ENCODE measurements around the gene CTSW.
A peak's percentile ranks its signal among the peaks of the same experiment; 100 is the strongest.
"Not testable (repeated sequence)": the region's sequence is repeated elsewhere in the genome, so short reads cannot be mapped to it uniquely, and the experiment has no call there.

Gene CTSW

DNA sequence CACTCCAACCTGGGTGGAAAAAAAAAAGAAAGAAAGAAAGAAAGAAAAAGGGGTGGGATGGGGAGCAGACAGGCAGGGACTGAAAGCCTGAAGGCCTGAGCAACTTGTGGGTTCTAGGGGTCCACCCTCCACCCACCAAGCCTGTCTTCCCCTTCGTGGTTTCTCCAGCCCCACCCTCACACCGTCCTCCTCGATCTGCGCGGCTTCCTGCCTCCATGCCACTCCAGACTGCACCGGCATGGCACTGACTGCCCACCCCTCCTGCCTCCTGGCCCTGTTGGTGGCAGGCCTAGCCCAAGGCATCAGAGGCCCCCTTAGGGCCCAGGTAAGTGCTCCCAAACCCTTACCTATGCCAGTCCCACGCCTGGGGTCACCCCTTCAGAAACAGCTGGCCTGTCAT is at the start of gene CTSW:
CTSW (plus strand) TSS at position 221 of the 400 bp plus-strand sequence; CDS start at position 239, 18 bp downstream.
- DNase-seq (ENCODE audit: low spot score): no peak

- not testable (repeated sequence) for DNase-seq (ENCODE audit: low spot score)
These were observed 47.4 kb upstream of the CTSW start for GRCh38 chr11:65832231-65832630.

DNA sequence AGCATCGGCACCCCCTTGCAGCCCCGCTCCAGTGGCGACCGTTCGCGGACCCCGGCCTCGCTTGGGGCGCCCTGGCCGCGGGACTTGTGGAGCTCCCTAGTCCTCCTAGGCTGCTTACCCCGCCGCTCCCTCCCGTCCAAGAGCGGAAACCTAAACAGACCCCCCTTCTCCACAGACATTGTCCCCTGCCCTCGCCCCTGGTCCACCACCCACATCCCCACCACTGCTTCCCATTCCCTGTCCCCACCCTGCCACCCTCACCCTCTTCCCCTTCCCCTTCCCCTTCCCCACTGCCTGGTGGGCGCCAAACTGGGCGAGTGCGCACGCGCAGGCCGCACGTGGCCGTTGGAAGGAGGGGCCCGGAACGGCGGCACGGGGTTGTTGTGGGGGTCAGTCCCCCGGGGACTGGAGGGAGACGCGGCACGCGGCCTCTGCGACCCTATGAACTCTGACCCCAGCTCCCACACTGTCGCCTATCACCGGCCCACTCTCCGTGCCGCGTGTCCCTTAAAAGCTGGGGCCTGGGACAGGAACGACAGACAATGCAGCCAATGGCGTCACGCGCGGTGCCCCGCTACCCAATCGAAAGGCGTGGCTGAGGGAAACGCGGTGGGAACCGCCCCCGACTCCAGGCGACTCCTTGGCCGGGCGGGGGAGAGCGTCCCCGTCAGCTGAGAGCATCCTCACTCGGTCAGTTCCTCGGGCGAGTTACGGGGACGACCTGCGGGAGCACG is 46.2 kb upstream of the CTSW start, which contains the start of gene SNX32:
SNX32 (plus strand) TSS at position 667 of the 734 bp plus-strand sequence. CDS start 103 bp downstream, outside the sequence.
- peak; percentile 93 for DNase-seq (ENCODE audit: low spot score)

DNA sequence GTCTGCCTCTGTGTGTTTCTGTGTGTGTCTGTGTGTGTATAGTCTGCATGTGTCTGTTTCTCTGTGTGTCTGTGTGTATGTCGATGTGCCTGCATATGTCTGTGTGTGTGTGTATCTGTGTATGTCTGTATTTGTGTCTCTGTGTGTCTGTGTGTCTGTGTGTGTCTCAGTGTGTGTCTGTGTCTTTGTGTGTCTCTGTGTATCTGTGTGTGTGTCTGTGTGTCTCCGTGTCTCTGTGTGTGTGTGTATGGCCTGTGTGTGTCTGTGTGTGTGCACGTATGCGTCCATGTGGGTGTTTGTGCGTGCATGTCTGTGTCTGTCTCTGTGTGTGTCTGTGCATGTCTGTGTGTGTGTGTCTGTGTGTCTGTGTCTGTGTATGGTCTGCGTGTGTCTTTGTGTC is 45.4 kb upstream of the CTSW start:
- no peak for DNase-seq (ENCODE audit: low spot score)

DNA sequence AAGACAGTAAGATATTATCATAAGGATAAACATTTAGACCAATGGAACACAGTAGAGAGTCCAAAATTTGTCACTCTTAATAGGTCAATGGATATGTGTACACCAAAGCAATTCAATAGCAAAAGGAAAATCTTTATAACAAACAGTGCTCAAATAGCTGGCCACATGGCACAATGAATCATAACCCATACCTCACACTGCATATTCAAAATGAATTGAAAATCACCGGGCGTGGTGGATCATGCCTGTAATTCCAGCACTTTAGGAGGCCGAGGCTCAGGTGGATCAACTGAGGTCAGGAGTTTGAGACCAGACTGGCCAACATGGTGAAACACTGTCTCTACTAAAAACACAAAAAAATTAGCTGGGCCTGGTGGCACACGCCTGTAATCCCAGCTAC is 37.5 kb upstream of the CTSW start:
- DNase-seq (ENCODE audit: low spot score): no peak

- DNase-seq (ENCODE audit: low spot score): no peak
These were observed 35.8 kb upstream of the CTSW start for GRCh38 chr11:65843811-65844210.

DNA sequence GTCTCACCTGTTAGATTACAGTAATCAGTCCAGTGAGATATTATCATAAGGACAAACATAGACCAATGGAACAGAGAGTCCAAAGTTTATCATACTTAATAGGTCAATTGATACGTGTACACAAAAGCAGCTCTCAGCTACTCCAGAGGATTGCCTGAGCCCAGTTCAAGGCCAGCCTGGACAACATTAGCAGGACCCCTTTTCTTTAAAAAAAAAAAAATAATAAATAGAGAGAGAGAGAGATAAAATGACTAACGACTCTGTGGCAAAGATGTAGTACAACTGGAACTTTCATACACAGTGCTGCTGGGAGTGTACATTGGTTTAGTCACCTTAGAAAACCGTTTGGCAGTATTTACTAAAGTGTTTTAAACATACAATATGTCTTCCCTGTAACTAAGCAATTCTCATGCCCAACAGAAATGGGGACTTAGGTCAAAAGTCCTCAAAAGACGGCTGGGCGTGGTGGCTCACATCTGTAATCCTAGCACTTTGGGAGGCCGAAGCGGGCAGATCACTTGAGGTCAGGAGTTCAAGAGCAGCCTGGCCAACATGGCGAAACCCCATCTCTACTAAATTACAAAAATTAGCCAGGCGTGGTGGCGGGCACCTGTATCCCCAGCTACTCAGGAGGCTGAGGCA is 35.3 kb upstream of the CTSW start:
- no peak for DNase-seq (ENCODE audit: low spot score)

- DNase-seq (ENCODE audit: low spot score): no peak
These were observed 31.9 kb upstream of the CTSW start for GRCh38 chr11:65847746-65848145.

DNA sequence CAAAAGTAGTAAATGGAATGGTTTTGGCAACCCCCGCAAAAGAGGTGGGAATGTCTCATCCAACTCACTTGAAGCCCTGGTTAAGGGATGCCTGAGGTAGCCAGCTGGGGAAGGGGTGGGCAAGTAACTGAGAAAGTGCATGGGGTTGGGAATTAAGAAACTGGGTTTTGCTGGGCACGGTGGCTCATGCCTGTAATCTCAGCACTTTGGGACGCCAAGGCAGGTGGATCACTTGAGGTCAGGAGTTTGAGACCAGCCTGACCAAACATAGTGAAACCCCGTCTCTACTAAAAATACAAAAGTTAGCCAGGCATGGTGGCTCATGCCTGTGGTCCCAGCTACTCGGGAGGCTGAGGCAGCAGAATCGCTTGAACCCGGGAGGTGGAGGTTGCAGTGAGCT is 30.9 kb upstream of the CTSW start:
- DNase-seq (ENCODE audit: low spot score): not testable (repeated sequence)

- DNase-seq (ENCODE audit: low spot score): no peak
These were observed 30.3 kb upstream of the CTSW start for GRCh38 chr11:65849366-65849765.

GRCh38 chr11:65849771-65850216 is 29.8 kb upstream of the CTSW start:
- DNase-seq (ENCODE audit: low spot score): no peak

DNA sequence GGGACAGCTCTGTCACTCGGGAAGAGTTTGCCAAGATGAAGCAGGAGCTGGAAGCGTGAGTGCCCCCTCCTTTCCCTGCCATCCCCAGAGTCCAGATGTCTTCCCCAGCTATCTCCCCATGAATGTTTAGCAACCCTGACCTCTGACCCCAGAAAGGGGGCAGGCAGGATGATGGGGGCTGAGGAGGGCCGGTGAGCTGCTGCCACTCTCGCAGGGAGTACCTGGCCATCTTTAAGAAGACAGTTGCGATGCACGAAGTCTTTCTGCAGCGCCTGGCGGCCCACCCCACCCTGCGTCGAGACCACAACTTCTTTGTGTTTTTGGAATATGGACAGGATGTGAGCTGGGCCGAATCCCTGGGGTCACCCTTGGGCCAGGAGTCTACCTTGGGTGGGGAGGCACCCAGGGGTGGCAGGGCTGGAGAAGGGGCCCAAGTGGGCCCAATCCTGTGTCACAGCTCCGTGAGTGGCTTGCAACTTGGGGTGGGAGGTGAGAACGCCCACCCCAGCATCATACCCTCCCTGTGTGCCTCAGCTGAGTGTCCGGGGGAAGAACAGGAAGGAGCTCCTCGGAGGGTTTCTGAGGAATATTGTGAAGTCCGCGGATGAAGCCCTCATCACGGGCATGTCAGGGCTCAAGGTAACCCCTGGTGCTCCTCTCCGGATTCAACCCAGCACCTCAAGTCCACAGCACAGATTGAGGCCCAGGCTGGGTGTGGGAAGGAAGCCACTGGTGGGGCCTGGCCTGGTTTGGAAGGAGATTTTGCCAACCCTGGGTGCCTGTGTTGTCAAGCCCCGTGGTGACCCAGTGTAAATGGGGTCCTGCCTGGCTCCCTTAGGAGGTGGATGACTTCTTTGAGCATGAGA is 29.2 kb upstream of the CTSW start:
- no peak for DNase-seq (ENCODE audit: low spot score)

- DNase-seq (ENCODE audit: low spot score): no peak
These were observed 28.5 kb upstream of the CTSW start for GRCh38 chr11:65851083-65851579.

- no peak for DNase-seq (ENCODE audit: low spot score)
These were observed 27.7 kb upstream of the CTSW start for GRCh38 chr11:65851811-65852507.

- DNase-seq (ENCODE audit: low spot score): no peak
These were observed 27.0 kb upstream of the CTSW start for GRCh38 chr11:65852508-65853245.

DNA sequence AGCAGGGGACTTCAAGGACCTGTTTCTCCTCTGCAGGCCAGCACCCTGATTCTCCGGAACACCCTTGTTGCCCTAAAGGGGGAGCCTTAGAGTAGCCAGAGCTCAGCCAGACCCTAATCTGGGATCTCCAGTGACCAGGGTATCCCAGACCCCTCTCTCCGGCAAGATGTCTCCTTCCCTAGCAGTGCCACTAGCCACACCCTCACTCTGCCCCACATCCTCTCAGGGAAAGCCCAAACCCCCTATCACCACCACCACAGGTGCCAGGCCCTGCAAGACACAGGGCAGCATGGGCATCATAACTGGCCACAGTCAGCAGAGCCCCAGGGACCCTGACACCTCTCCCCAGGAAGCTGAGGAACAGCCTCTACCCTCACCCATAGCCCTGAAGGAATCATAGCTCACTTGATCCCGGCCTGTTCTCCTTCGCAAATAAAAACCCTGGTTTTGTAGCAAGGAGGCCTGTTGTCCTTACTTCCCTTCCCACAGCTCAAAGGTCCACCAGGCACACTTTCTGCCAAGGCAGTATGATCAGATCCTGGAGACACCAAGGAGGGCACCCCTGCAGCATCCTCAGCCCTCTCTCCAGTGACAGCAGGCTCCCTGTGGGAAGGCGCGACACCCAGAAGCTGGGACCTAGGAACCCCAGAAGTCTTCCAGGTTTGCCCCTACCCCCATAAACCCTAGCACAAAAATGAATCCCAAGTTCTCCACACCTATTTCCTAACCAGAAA is 26.2 kb upstream of the CTSW start:
- no peak for DNase-seq (ENCODE audit: low spot score)

GRCh38 chr11:65854161-65854592 is 25.5 kb upstream of the CTSW start:
- DNase-seq (ENCODE audit: low spot score): no peak

- DNase-seq (ENCODE audit: low spot score): no peak
These were observed 24.5 kb upstream of the CTSW start for GRCh38 chr11:65854852-65855837.

- DNase-seq (ENCODE audit: low spot score): no peak
These were observed 23.7 kb upstream of the CTSW start for GRCh38 chr11:65855927-65856363.

Data from pons (tissue), 1 donor.